IPS-20b (cell line): ENCODE data around the gene CST4.
"Not testable (repeated sequence)": the region's sequence is repeated elsewhere in the genome, so short reads cannot be mapped to it uniquely, and the experiment has no call there.

Experiments used
- H3K27ac ChIP-seq: one replicate; pipeline ENCODE4 v1.5.1; 2013; ENCODE audit warnings: low read length
- H3K27me3 ChIP-seq: 2 replicates; pipeline ENCODE4 v1.6.1; 2013; ENCODE audit warnings: mild to moderate bottlenecking, low read length, inconsistent platforms; ENCODE audit not compliant: insufficient read depth
- H3K36me3 ChIP-seq: 2 replicates; pipeline ENCODE4 v1.6.1; 2013; ENCODE audit warnings: low read depth, mild to moderate bottlenecking, inconsistent platforms, low read length, moderate library complexity; ENCODE audit not compliant: insufficient read depth
- H3K4me1 ChIP-seq: 2 replicates; pipeline ENCODE4 v1.6.1; 2013; ENCODE audit warnings: mild to moderate bottlenecking, control low read depth, inconsistent platforms, low read length, moderate library complexity; ENCODE audit not compliant: insufficient read depth
- H3K4me3 ChIP-seq: 2 replicates; pipeline ENCODE4 v1.5.1; 2013; ENCODE audit warnings: mild to moderate bottlenecking, low read length, inconsistent platforms
- H3K9ac ChIP-seq: 2 replicates; pipeline ENCODE4 v1.6.1; 2013; ENCODE audit warnings: low read depth, mild to moderate bottlenecking, inconsistent platforms, low read length, moderate library complexity
- H3K9me3 ChIP-seq: 2 replicates; pipeline ENCODE4 v1.6.1; 2013; ENCODE audit warnings: mild to moderate bottlenecking, low read depth, low read length, inconsistent platforms; ENCODE audit not compliant: insufficient read depth

The CST4 gene

GRCh38 chr20:23639490-23639958 is 49.3 kb downstream of the CST4 start:
- no peak overlapping the region for H3K27ac ChIP-seq
- peaks cover 4% of the 10 kb centered on the region; the same call in 1 of the 2 replicates for H3K4me1 ChIP-seq
- no peak overlapping the region for H3K9ac ChIP-seq

GRCh38 chr20:23638309-23638708 is 50.5 kb downstream of the CST4 start:
- Histone ChIP-seq H3K27ac (no peak overlapping the region), H3K9me3 (no peaks in the 10 kb centered on the region), H3K4me3 (no peak overlapping the region), H3K9ac (no peak overlapping the region), H3K27me3 (peaks cover 12% of the 10 kb centered on the region), H3K36me3 (no peaks in the 10 kb centered on the region), H3K4me1 (peaks cover 4% of the 10 kb centered on the region; the same call in 1 of the 2 replicates)

More at GRCh38 chr20:23639490-23639958, 49.3 kb downstream of the CST4 start:
- H3K9me3 ChIP-seq: no peaks in the 10 kb centered on the region
- no peak overlapping the region for H3K4me3 ChIP-seq
- peaks cover 12% of the 10 kb centered on the region for H3K27me3 ChIP-seq
- H3K36me3 ChIP-seq: no peaks in the 10 kb centered on the region

- Histone ChIP-seq H3K4me3 (peak within 1 kb of the TSS; percentile 75), H3K9me3 (no peaks in the 10 kb centered on the region), H3K27ac (no peak within 1 kb of the TSS), H3K36me3 (no peaks in the 10 kb centered on the region), H3K27me3 (peaks cover 12% of the 10 kb centered on the region), H3K9ac (peak within 1 kb of the TSS; percentile 10; the same call in 1 of the 2 replicates), H3K4me1 (peaks cover 4% of the 10 kb centered on the region; the same call in 1 of the 2 replicates)
Measured at GRCh38 chr20:23637282-23638221, 51.3 kb downstream of the CST4 start, which contains the start of gene CST3. TSS of gene CST3 (minus strand) at chr20:23637955. CDS start at chr20:23637862, 93 bp downstream.

GRCh38 chr20:23636908-23637281 is 51.9 kb downstream of the CST4 start:
- Histone ChIP-seq H3K27me3 (peaks cover 12% of the 10 kb centered on the region), H3K9me3 (no peaks in the 10 kb centered on the region), H3K36me3 (no peaks in the 10 kb centered on the region), H3K4me1 (peaks cover 2% of the 10 kb centered on the region; the same call in 1 of the 2 replicates), H3K27ac (no peak overlapping the region), H3K9ac (peak overlapping the region; percentile 10; the same call in 1 of the 2 replicates), H3K4me3 (peak overlapping the region; percentile 75)

GRCh38 chr20:23636182-23636907 is 52.5 kb downstream of the CST4 start:
- Histone ChIP-seq H3K36me3 (no peaks in the 10 kb centered on the region), H3K27me3 (peaks cover 12% of the 10 kb centered on the region), H3K4me3 (peak overlapping the region; percentile 75), H3K27ac (no peak overlapping the region), H3K9ac (no peak overlapping the region; the same call in 1 of the 2 replicates), H3K4me1 (no peaks in the 10 kb centered on the region), H3K9me3 (no peaks in the 10 kb centered on the region)

GRCh38 chr20:23635768-23636090 is 53.1 kb downstream of the CST4 start:
- H3K9ac ChIP-seq, H3K27ac ChIP-seq, H3K9me3 ChIP-seq, H3K4me3 ChIP-seq, H3K4me1 ChIP-seq, H3K36me3 ChIP-seq: not testable (repeated sequence)
- H3K27me3 ChIP-seq: peaks cover 12% of the 10 kb centered on the region
